Smooth muscle cell of the brain vasculature (primary cell): ENCODE results near the gene MTA3.

Experiments
- DNase-seq: peaks from one replicate; pipeline ENCODE4 v3.0.0-alpha.2; 2012; ENCODE audit warnings: low read depth, low spot score

The MTA3 gene

DNA sequence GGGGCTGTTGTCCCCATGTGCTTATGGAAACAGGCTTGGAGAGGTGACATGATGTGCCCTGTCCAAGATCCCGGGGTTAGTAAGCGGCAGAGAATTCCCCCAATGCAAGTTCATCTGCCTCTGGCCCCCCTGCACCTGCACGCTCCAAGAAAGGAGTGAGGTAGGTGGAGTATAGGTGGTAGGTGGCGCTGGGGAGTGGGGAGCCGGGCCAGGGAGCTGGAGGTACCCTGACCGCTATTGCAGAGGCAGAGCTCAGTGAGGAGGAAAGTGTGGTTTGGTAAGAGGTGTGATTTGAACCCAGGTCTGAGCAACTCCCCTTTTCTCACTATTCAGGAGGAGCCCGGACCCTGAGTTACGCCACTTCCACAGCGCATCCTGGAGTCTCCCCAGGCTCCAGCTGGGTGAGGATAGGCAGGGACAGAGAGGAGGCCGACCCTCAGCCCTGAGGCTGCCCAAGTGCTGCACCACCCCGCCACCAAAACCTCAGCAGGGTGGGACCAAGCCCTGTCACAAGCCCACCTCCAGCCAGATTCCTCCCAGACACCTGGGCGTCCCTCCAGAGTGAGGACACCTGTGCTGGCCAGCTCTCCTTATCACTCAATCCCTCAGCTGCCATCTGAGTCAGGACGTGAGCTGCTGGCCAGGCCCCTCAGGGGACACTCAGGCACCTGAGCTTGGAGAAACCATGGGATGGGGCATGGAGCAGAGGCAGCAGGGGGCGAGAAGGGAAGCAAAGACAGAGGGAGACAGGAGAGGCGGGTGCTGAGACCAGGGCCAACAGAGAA, 218.3 kb downstream of the MTA3 start:
- DNase-seq, result no peak

DNA sequence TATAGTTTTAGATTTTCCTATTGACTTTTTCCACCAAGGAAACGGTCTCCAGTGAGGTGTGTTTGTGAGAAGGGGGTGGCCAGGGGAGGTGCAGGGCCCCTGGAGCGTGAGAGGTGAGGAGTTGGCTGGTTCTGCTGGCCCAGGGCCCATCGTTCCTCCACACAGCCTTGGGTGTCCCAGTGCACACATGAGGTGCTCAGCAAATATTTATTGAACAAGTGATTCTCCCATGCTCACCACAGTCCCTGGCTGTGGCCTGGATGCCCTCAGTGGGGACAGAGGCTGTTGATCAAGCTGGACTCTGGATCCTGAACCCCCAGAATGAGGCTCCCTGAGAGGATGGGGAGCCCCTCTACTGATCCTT, 219.0 kb downstream of the MTA3 start:
- DNase-seq, result no peak

GRCh38 chr2:42787788-42788477, 219.5 kb downstream of the MTA3 start:
- no peak for DNase-seq

DNA sequence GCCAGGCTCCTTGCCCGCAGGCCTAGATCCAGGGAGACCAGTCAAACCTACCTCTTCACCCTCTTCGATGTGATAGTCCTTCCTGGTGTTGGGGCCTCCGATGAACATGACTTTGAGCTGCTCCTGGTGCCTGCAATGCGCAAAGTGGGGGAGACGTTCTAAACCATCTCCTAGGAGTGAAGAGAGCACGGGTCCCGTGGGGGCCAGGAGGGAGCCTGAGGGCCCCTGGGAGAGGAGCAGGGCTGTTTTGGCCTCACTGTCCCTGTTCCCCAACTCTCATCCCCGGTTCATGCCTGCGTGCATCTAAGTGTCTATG, 220.0 kb downstream of the MTA3 start:
- no peak for DNase-seq

- DNase-seq, result no peak
These were observed 220.4 kb downstream of the MTA3 start for GRCh38 chr2:42788882-42789281.

GRCh38 chr2:42789751-42790150, 221.3 kb downstream of the MTA3 start:
- no peak for DNase-seq

- no peak for DNase-seq
These were observed 223.2 kb downstream of the MTA3 start for GRCh38 chr2:42791606-42792005.

GRCh38 chr2:42792087-42792582, 223.7 kb downstream of the MTA3 start:
- DNase-seq, result no peak

GRCh38 chr2:42792583-42793333, 224.3 kb downstream of the MTA3 start, which contains the start of gene HAAO:
Gene HAAO, minus strand, starts transcription at chr2:42792583. Its CDS starts 47 bp downstream, at chr2:42792536.
- DNase-seq, result no peak

DNA sequence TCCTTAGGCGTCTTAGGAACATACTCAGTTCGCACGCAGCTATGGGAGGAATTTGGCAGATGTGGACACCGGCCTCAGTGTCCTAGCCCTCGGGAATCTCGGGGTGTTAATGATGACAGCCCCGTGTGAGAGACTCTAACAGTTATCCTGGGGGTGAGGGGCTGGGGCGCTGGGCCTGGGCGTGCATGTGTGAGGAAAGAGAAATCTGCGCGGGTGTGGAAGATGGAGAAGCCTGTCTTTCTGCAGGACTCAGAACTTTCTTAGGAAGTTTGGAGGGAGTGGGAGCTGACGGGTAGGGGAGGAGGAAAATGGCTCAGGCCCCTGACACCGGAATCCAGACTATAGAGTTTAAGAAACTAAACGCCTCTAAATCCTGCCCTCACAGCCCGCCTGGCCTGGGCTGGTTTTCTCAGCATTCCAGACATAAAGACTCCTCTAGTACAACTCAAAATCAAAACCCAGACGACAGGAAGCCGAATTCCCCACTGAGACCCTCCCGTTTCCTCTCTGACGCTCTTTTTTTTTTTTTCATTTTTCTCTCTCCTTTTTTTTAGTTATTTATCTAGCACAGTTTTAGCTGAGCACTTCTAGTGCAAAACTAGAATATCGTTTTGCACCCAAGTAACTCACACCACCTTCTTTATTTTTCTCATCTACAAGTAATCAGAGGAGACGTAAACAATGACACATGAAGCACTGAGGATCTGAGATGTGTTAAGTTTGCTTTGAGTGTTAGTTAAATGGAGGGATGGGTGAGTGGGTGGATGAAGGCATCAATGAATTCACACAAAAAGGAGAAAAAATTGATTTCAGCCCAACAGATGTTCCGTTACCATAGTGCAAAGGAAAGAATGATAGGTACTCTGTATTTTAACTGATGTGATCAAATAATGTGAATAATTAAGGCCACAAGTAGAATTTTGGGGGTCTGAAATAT, 225.2 kb downstream of the MTA3 start:
- no peak for DNase-seq

DNA sequence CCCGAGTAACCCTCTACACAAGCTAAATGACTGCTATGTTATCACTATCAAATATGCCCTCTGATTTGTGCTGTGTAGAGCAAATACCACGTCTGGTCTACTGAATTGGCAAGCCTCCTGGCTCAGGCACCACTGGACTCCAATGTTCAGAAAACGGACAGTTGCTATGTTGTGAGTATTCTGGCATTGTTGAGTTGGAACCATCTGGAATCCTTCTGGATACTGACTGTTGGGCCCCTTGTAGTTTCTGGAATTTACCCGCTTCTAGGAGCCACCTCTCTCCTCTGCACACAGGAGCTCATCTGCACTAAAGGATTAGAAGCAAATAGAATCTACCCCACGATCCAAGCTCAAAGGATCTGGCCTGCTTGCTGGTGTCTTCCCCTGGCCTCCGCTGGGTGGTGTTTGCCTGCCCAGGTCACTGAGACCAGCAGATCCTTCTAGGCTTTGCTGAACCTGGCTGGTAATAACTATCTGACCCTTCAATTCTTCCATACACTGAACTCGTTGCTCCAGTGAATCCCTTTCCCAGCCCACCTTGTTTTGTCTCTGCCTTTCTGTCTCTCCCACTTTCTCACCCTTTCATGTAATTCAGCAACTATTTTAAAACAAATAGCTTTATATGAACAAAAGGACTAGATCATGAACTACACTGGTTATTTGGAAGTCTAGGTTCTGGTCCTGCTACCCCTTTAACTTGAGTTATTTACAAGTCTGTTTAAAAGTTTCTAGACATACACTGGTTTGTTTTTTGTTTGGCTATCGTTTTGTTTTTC, 226.0 kb downstream of the MTA3 start:
- no peak for DNase-seq

GRCh38 chr2:42795275-42795674, 226.8 kb downstream of the MTA3 start:
- no peak for DNase-seq

DNA sequence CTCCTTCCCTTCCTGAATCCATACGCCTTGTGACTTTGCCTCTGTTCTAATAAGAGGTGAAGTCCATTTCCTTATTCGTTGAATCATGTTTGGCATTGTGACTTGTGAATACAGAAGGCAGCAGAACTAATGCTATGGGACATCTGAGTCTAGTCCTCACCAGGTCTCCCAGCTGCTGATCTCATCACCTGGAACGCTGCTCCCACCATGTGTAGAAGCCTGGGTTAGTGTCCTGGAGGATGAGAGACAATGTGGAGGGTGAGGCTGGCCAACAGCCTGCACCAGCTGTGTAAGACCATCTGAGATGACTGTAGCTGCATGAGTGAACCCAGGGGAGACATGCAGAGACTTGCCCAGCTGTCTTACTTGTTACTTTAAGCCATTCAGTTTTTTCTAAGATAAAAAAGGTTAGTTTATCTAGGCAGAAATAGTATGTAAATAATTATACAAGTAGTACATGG, 227.4 kb downstream of the MTA3 start:
- no peak for DNase-seq

DNA sequence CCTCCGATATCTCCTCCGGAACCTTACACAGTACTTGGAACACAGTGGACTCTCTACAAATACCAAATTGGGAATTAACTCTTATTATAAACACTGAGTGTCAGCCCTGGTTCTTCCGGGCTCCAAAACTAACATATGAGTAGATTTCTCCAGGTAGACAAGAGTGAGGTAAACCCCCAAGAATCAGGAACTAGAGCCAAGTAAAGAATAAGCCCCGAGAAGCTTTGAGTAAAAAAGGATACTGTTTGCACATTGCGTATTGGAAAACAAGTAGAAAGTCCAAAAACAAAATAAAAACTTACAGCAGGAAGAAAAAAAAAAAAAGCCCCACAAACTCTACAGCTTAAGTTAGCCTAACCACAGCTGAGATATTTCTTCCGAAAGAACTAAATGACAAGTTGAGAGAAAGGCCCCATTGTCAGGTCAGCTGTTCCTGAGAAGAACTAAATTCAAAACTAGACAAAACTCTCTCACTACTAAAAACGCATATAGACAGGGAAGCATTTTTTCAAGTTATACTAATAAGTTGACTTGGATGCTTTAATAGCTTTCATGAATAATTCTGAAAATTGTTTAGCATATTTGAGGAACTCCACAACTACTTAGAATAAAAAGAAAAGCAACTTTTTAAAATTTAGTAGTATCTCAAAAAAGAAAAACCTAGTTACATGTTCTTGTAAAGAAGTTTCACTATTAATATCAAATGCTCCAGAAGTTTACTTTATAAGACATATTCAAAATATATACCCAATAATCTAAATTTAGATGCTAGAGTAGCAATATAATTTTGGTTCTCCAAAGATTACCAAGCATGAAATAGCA, 228.2 kb downstream of the MTA3 start:
- no peak for DNase-seq

DNA sequence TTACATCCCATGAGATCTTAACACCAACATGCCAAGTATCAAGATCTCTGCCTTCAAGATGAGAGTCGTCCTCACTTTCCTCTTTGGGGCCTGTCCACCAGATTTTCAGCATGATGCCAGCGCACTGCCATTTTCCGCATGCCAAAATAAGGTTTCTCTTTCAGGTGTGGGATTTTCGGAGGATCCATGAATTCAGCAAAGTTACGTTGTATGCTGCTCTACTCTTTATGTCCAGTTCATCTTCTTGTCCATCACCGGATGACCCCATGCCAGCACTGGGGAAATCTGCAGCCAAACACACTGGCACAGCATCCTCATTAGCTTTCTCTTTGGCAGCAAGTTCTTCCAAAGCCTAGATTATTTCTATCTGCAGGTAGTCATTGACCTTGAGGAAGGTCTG, 228.8 kb downstream of the MTA3 start:
- DNase-seq, result no peak

- DNase-seq, result no peak
These were observed 231.4 kb downstream of the MTA3 start for GRCh38 chr2:42799881-42800280.

GRCh38 chr2:42800461-42800962, 232.1 kb downstream of the MTA3 start:
- no peak for DNase-seq

- no peak for DNase-seq
These were observed 232.5 kb downstream of the MTA3 start for GRCh38 chr2:42800981-42801380.

DNA sequence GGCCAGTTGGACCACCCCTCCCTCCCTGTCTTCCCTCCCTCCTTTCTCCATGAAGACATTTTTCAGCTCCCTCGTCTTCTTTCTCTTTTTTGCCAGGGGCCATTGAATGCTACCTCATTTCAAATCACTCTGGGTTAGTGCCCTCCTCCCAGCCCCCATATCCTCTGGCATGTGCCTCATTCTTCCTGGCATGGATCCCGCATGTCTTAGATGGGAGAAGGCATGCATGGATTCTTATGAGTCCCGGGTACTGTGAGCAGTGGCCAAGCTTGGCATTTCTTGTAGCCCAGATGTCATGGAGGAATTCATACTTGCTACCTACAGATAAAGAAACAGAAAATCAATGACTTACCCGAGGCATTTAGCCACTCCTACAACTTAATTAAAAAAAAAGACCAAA, 232.9 kb downstream of the MTA3 start:
- DNase-seq, result no peak
